Brain microvascular endothelial cell (primary cell): ENCODE measurements around the gene MTFP1.

ENCODE experiments used
- DNase-seq: peaks from one replicate; pipeline ENCODE4 v3.0.0-alpha.2; 2020
- H3K27ac ChIP-seq: fragments of 250-450 bp; sonication (Bioruptor Pico); 2 replicates; pipeline ENCODE4 v1.5.1; 2020; ENCODE audit warnings: mild to moderate bottlenecking, moderate library complexity
- H3K27me3 ChIP-seq: fragments of 250-450 bp; sonication (Bioruptor Pico); replicated peaks from 2 replicates; pipeline ENCODE4 v1.5.1; 2020; ENCODE audit warnings: mild to moderate bottlenecking
- H3K36me3 ChIP-seq: fragments of 250-450 bp; sonication (Bioruptor Pico); replicated peaks from 2 replicates; pipeline ENCODE4 v1.5.1; 2020; ENCODE audit warnings: mild to moderate bottlenecking
- H3K4me3 ChIP-seq: 2 replicates; pipeline ENCODE4 v1.5.1; 2011; ENCODE audit warnings: low read depth, mild to moderate bottlenecking, control low read depth, low read length, moderate library complexity
- in situ Hi-C: cut with HindIII; loops from 2 replicates; pipeline ENCODE4 v1.10.0; 2017; ENCODE audit warnings: low sequenced_read_pairs, low pct_ligation_motif_present
- TF ChIP-seq, protein P1 (sequence below): IDR thresholded peaks from 2 replicates; pipeline ENCODE4 v1.5.1; 2011; ENCODE audit warnings: low read depth, mild to moderate bottlenecking, moderate library complexity, low read length, control low read depth, inconsistent platforms; ENCODE audit errors: missing control alignments

MTFP1 gene, protein sequence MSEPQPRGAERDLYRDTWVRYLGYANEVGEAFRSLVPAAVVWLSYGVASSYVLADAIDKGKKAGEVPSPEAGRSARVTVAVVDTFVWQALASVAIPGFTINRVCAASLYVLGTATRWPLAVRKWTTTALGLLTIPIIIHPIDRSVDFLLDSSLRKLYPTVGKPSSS

DNA sequence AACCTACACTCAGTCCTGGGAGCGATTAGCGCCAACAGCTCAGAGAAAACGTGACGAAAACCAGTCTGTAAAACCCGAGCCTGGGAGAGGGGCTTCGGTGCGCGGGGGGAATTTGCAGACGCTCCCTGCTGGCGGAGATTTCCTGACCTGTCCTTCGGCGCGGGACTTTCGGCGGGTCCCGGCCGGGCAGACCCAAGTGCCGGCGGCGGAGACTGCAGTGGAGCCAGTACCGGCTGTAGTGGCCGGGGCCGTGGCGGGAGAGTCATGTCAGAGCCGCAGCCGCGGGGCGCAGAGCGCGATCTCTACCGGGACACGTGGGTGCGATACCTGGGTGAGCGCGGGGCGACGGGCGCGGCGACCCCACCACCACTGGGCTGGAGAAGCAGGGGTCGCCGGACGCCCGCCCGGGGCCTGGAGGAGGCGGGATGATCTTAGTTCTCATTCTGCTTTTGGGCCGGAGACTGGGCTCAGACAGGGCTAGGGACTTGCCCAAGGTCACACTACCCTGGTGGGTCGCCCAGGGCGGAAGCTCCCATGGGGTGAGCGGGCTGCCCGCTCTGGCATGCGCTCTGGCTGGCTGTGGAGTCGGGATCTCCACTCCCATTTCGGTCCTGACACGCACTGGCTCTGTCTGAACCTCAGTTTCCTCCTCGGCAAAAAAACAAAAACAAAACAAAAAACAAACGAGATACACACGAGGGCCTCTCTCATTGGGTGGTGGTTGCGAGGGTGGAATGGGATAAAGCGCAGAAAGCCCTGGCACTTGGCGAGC is at the start of gene MTFP1:
Gene MTFP1, plus strand, starts transcription at position 153 of the 772 bp plus-strand sequence. Its CDS starts 112 bp downstream, at position 265.
- H3K36me3 ChIP-seq: peaks cover 16% of the 10 kb centered on the region
- in situ Hi-C loops: no loop called here
- no peaks in the 10 kb centered on the region for H3K27me3 ChIP-seq
- peak; percentile 56 for DNase-seq
- H3K4me3 ChIP-seq: peak within 1 kb of the TSS; percentile 68
- peak within 1 kb of the TSS; percentile 99 for H3K27ac ChIP-seq
- TF ChIP-seq, protein P1, sequence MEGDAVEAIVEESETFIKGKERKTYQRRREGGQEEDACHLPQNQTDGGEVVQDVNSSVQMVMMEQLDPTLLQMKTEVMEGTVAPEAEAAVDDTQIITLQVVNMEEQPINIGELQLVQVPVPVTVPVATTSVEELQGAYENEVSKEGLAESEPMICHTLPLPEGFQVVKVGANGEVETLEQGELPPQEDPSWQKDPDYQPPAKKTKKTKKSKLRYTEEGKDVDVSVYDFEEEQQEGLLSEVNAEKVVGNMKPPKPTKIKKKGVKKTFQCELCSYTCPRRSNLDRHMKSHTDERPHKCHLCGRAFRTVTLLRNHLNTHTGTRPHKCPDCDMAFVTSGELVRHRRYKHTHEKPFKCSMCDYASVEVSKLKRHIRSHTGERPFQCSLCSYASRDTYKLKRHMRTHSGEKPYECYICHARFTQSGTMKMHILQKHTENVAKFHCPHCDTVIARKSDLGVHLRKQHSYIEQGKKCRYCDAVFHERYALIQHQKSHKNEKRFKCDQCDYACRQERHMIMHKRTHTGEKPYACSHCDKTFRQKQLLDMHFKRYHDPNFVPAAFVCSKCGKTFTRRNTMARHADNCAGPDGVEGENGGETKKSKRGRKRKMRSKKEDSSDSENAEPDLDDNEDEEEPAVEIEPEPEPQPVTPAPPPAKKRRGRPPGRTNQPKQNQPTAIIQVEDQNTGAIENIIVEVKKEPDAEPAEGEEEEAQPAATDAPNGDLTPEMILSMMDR: peak; percentile 23

DNA sequence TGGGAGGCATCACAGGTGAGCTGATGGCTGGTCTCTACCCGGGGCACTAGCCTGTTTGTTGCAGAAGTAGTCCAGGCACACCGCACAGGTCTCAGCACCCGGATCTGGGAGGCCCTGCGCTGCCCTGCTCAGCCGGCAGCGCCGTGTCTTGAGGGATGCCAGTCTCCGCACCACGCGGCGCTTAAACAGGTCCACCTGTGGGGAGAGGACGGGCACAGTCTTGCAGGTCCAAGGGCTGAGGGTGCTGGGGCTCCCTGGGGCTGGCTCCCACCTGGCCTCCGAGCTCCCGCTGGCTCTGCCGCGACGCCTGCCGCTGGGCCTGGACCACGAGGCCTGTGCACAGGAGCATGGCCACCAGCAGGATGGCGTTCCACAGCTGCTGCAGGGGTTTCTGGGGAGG is 45.6 kb upstream of the MTFP1 start:
- H3K4me3 ChIP-seq: no peak overlapping the region
- in situ Hi-C loops: no loop called here
- peaks cover 27% of the 10 kb centered on the region for H3K36me3 ChIP-seq
- no peaks in the 10 kb centered on the region for H3K27me3 ChIP-seq
- no peak overlapping the region for H3K27ac ChIP-seq
- no peak for DNase-seq
- TF ChIP-seq, protein P1: no peak

DNA sequence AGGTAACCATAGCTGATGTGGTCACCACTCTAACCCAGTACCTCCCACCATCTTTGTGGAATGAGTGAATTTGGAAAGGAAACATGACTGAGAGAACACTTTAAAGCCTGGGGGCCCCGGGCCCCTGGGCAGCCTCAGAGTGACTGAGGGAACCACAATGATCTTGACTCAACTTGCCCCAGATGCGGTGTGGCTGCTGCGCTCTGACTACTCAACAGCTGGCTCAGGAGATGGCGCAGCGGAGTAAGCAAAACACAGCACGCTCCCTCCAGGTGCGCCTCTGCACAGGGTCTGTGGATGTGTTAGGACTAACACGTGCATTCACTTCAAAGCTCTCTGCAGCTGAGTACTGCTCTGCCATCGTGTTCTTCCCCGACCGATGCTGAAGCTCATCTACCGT is 44.3 kb upstream of the MTFP1 start:
- Histone ChIP-seq H3K27me3 (no peaks in the 10 kb centered on the region), H3K27ac (no peak overlapping the region), H3K4me3 (no peak overlapping the region), H3K36me3 (peaks cover 27% of the 10 kb centered on the region)
- DNase-seq: no peak
- in situ Hi-C loops: no loop called here
- TF ChIP-seq, protein P1: no peak

DNA sequence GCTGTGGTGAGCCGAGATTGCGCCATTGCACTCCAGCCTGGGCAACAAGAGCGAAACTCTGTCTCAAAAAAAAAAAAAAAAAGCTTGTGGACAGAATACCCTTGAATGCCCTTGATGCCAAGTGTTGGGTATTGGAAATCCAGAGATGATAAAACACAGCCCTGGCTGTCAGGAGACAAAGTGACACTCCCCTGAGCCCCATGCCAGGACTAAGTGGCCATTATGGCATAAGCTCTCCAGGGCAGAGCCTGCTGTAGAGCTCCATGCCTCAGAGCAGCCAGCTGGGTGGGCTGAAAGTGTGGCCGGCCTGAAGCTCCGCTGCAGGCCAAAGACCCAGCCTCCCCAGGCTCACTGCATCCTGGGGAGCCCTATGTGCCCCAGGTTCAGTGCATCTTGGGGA is 43.2 kb upstream of the MTFP1 start:
- DNase-seq: no peak
- TF ChIP-seq, protein P1: no peak
- in situ Hi-C loops: no loop called here
- Histone ChIP-seq H3K36me3 (peaks cover 27% of the 10 kb centered on the region), H3K4me3 (no peak overlapping the region), H3K27ac (no peak overlapping the region), H3K27me3 (no peaks in the 10 kb centered on the region)

DNA sequence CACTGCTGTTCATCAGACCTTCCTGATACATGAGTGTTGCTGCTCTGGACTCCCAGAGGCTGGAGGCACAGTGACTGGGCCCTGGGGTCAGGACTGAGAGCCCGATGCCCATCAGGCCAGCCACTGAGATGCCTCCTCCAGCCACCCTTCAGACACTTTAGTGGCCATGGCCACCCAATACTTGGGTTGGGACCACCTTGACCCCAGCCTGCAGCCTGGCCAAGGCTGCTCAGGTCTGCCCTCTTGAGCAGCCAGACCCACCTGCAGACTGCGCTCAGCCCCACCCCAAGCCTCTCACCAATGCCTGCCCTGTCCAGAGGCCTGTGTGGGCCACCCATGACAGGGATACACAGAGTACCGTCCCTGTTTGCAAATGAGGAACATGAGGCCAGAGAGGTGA is 42.5 kb upstream of the MTFP1 start:
- Histone ChIP-seq H3K36me3 (peaks cover 20% of the 10 kb centered on the region), H3K4me3 (no peak overlapping the region), H3K27ac (no peak overlapping the region), H3K27me3 (no peaks in the 10 kb centered on the region)
- in situ Hi-C loops: no loop called here
- TF ChIP-seq, protein P1: no peak
- DNase-seq: no peak
